Activated naive CD8-positive, alpha-beta T cell treated with anti-CD3 and anti-CD28 coated beads, Interleukin-2, amount 10 ng/mL, durations not matched to agents 7 days and 5 days (primary cell): ENCODE measurements around the gene ACAD10. TPM values are rescaled to one million over a fixed set of nuclear protein-coding genes. Genes with fewer than 3 reads are reported as not detected.

Experiments
- ATAC-seq: fragments of 150-1000 bp; cut with Tn5 transposase; one replicate; pipeline ENCODE4 v1.10.0; 2021; ENCODE audit warnings: low read depth, moderate library complexity
- POLR2A ChIA-PET: fragments of 350-600 bp; sonication (Branson Sonifier 250); formaldehyde crosslinking; loops from one replicate; lab custom pipeline; 2021; ENCODE audit warnings: antibody characterized with exemption; lab: Charles Lee
- DNase-seq: peaks from one replicate; pipeline ENCODE4 v3.0.0; 2021
- H3K27ac Mint-ChIP-seq: one replicate; pipeline ENCODE4 v1.8.0; 2022; ENCODE audit warnings: mild to moderate bottlenecking, mixed read lengths
- H3K27me3 Mint-ChIP-seq: one replicate; pipeline ENCODE4 v1.8.0; 2022; ENCODE audit warnings: mild to moderate bottlenecking, moderate library complexity, mixed read lengths
- H3K36me3 Mint-ChIP-seq: one replicate; pipeline ENCODE4 v1.8.0; 2021; ENCODE audit warnings: mild to moderate bottlenecking, mixed read lengths
- H3K4me1 Mint-ChIP-seq: one replicate; pipeline ENCODE4 v1.8.0; 2021; ENCODE audit warnings: mixed read lengths
- H3K4me3 Mint-ChIP-seq: one replicate; pipeline ENCODE4 v1.8.0; 2022; ENCODE audit warnings: mild to moderate bottlenecking, moderate library complexity, mixed read lengths
- H3K9me3 Mint-ChIP-seq: one replicate; pipeline ENCODE4 v1.8.0; 2021; ENCODE audit warnings: mixed read lengths
- microRNA-seq: library from miRNA; unstranded; fragments of <30 nt; microRNA quantifications from one replicate; pipeline ENCODE4 v1.2.0, GENCODE V29; 2022
- total RNA-seq, 2 experiments: library from RNA; stranded (reverse); gene quantifications; one replicate each; pipeline ENCODE4 v1.2.3, GENCODE V29; 2021

The ACAD10 gene
- total RNA-seq, 2 experiments from 2014 or later: 34.1 to 40.3 TPM

DNA sequence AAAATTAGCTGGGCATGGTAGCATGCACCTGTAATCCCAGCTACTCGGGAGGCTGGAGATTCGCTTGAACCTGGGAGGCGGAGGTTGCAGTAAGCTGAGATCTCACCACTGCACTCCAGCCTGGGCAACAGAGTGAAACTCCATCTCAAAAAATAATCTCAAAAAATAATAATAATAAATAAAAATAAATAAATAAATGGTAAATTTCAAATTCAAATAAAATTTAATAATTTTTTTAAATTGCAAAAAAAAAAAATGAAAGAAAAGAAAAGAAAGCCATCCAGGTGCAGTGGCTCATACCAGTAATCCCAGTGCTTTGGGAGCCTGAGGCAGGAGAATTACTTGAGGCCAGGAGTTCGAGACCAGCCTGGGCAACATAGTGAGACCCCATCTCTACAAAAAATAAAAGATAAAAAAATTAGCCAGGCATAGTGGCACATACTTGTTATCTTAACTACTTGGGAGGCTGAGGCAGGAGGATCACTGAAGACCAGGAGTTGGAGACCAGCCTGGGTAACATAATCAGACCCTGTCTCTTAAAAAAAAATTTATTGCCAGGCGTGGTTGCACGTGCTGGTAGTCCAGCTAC lies 117.3 kb downstream of the ACAD10 start:
- no peaks in the 10 kb centered on the region for H3K27me3 Mint-ChIP-seq
- DNase-seq (no peak), ATAC-seq (no peak)
- POLR2A ChIA-PET: interaction anchor here (0.7 kb wide), 1 partner anchor 9 kb away, joined by 3 read pairs; no protein-coding TSS in a partner anchor
- no peak overlapping the region for H3K27ac Mint-ChIP-seq
- H3K36me3 Mint-ChIP-seq: no peaks in the 10 kb centered on the region
- H3K4me1 Mint-ChIP-seq: peaks cover 5% of the 10 kb centered on the region
- H3K9me3 Mint-ChIP-seq: no peaks in the 10 kb centered on the region
- no peak overlapping the region for H3K4me3 Mint-ChIP-seq

- H3K9me3 Mint-ChIP-seq: no peaks in the 10 kb centered on the region
- H3K27me3 Mint-ChIP-seq: no peaks in the 10 kb centered on the region
- no peak overlapping the region for H3K4me3 Mint-ChIP-seq
- no peak for DNase-seq
- POLR2A ChIA-PET: no interaction called here
- H3K36me3 Mint-ChIP-seq: no peaks in the 10 kb centered on the region
- H3K4me1 Mint-ChIP-seq: peaks cover 5% of the 10 kb centered on the region
- no peak overlapping the region for H3K27ac Mint-ChIP-seq
- ATAC-seq: no peak
These were observed 118.0 kb downstream of the ACAD10 start for GRCh38 chr12:111803851-111804250.

GRCh38 chr12:111806304-111806703 lies 120.5 kb downstream of the ACAD10 start:
- POLR2A ChIA-PET: no interaction called here
- no peak for ATAC-seq
- Mint-ChIP-seq H3K9me3 (no peaks in the 10 kb centered on the region), H3K27ac (no peak overlapping the region), H3K36me3 (no peaks in the 10 kb centered on the region), H3K27me3 (no peaks in the 10 kb centered on the region), H3K4me3 (no peak overlapping the region), H3K4me1 (peaks cover 5% of the 10 kb centered on the region)
- DNase-seq: no peak

Small RNA genes within 50 kb of the gene (microRNA-seq; reads per million reads assigned to microRNA genes)
- not detected for gene MIR6761

Other genes starting within 250 kb of the ACAD10 start
- gene ATXN2, start 86.7 kb upstream of the ACAD10 start, total RNA-seq: 10 to 100 TPM; 37.2 to 42.3 TPM
- gene BRAP, start 97 bp upstream of the ACAD10 start, total RNA-seq: 10 to 100 TPM; 21.1 to 21.6 TPM
- gene ALDH2, start 80.9 kb downstream of the ACAD10 start, total RNA-seq: 1 to 10 TPM in 1 of 2 experiments, under 1 TPM in 1; 0.99 to 1.9 TPM
- gene MAPKAPK5, start 156.2 kb downstream of the ACAD10 start, total RNA-seq: 10 to 100 TPM; 52.5 to 63.7 TPM